HCT116 (cell line): ENCODE data around the gene ZBTB5.

Source experiments
- EGR1 ChIP-seq: IDR thresholded peaks from 2 replicates; pipeline ENCODE4 v1.6.1; 2012; ENCODE audit warnings: low read depth
- POLR2AphosphoS5 ChIP-seq: IDR thresholded peaks from 2 replicates; pipeline ENCODE4 v1.6.1; 2011; ENCODE audit warnings: mild to moderate bottlenecking, low read depth, low read length, moderate library complexity
- RAD21 ChIP-seq: IDR thresholded peaks from 2 replicates; pipeline ENCODE4 v1.6.1; 2012; ENCODE audit warnings: low read depth, mild to moderate bottlenecking
- TF ChIP-seq, protein P1 (sequence below), 3 experiments: fragments of 200-600 bp in 1 of 3; sonication (generic) in 1 of 3; IDR thresholded peaks in 2 of 3; conservative IDR thresholded peaks in 1 of 3; 2 replicates each; pipeline ENCODE4 v1.5.1; 2012 to 2017; ENCODE audit warnings: low read depth in 2 of 3, low read length in 2 of 3, antibody characterized with exemption in 1 of 3, borderline replicate concordance in 1 of 3, control low read depth in 1 of 3, mild to moderate bottlenecking in 1 of 3, mixed read lengths in 1 of 3, mixed run types in 1 of 3, moderate library complexity in 1 of 3; ENCODE audit not compliant: insufficient read depth in 1 of 3
- TF ChIP-seq, protein P2 (sequence below): IDR thresholded peaks from 2 replicates; pipeline ENCODE4 v1.6.1; 2012

DNA sequence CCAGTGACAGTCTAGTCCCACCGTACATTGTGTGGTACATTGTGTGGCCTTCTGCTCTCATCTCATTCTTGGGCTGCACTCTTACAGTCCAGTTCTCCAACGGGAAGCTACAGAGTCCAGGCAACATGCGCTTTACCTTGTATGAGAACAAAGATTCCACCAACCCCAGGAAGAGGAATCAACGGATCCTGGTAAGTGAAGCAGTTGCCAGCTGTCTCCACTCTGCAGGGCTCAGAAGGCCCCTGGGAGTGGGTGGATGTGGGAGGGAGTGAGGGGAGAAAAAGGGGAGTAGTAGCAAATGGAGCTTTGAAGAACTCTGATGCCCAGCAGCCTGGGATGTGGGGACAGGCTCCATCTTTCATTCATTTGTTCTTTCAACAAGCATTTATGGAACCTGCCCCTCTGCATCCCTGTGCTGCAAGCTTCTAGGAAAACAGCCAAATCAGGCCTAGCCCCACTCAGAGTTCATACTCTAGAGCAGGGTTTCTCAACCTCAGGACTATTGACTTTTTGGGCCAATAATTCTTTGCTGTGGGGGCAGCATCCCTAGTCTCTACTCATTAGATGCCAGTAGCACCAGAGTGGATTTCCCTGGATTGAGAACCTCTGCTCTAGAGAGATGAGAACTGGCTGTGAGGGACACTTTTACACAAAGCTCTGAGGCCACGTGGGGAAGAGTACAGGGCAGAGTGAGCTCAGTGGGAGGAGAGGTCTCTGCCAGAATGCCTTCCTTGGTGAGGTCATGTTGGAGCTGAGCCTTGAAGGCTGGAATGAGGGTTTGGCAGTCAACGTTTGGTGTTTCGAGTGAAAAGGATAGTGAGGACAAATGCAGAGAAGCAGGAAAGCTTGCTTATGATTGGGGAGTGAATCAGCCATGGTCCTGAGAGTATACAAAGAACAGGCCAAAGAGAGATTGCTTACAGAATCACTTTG lies 21.6 kb upstream of the ZBTB5 start:
- TF ChIP-seq RAD21 (no peak), EGR1 (no peak), POLR2AphosphoS5 (no peak)
- TF ChIP-seq, protein P1, sequence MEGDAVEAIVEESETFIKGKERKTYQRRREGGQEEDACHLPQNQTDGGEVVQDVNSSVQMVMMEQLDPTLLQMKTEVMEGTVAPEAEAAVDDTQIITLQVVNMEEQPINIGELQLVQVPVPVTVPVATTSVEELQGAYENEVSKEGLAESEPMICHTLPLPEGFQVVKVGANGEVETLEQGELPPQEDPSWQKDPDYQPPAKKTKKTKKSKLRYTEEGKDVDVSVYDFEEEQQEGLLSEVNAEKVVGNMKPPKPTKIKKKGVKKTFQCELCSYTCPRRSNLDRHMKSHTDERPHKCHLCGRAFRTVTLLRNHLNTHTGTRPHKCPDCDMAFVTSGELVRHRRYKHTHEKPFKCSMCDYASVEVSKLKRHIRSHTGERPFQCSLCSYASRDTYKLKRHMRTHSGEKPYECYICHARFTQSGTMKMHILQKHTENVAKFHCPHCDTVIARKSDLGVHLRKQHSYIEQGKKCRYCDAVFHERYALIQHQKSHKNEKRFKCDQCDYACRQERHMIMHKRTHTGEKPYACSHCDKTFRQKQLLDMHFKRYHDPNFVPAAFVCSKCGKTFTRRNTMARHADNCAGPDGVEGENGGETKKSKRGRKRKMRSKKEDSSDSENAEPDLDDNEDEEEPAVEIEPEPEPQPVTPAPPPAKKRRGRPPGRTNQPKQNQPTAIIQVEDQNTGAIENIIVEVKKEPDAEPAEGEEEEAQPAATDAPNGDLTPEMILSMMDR (IDR thresholded peaks at IDR 0.05 in 2 of 3, conservative IDR thresholded peaks at IDR 0.05 in 1 of 3; ENCODE audit: borderline replicate concordance in 1 of 3, insufficient read depth in 1 of 3, low read depth in 2 of 3, low read length in 2 of 3): no peak
- TF ChIP-seq, protein P2, sequence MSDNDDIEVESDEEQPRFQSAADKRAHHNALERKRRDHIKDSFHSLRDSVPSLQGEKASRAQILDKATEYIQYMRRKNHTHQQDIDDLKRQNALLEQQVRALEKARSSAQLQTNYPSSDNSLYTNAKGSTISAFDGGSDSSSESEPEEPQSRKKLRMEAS: no peak
